ENCODE measurements around the gene PRKAR2B. TPM values are rescaled to one million over a fixed set of nuclear protein-coding genes. Genes with fewer than 3 reads are reported as not detected.

The PRKAR2B gene
- total RNA-seq, 2 donors from 2014 or later, result 3.9 to 5.3 TPM

GRCh38 chr7:107080099-107080505, 35.6 kb downstream of the PRKAR2B start:
- Histone ChIP-seq H3K36me3 (no peaks in the 10 kb centered on the region), H3K27me3 (replicated peaks; ENCODE audit: insufficient read depth) (no peaks in the 10 kb centered on the region), H3K9me3 (no peaks in the 10 kb centered on the region), H3K27ac (no peak overlapping the region), H3K4me1 (ENCODE audit: control insufficient read depth in 1 of 2, low read depth in 2 of 2) (no peaks in the 10 kb centered on the region), H3K4me3 (no peak overlapping the region)
- no peak for DNase-seq (ENCODE audit: low spot score)
- TF ChIP-seq CTCF (IDR thresholded peaks at IDR 0.05), result no peak
- ATAC-seq (ENCODE audit: insufficient number of reproducible peaks, low FRiP score, low read depth), result no peak

- DNase-seq (ENCODE audit: low spot score) (no peak), ATAC-seq (ENCODE audit: insufficient number of reproducible peaks, low FRiP score, low read depth) (no peak)
- H3K4me3 ChIP-seq, result no peak overlapping the region
- H3K27ac ChIP-seq, result no peak overlapping the region
- no peaks in the 10 kb centered on the region for H3K9me3 ChIP-seq
- no peak for TF ChIP-seq CTCF (IDR thresholded peaks at IDR 0.05)
- H3K27me3 ChIP-seq (replicated peaks; ENCODE audit: insufficient read depth), result no peaks in the 10 kb centered on the region
- H3K4me1 ChIP-seq (ENCODE audit: control insufficient read depth in 1 of 2, low read depth in 2 of 2), result no peaks in the 10 kb centered on the region
- no peaks in the 10 kb centered on the region for H3K36me3 ChIP-seq
These were observed 36.0 kb downstream of the PRKAR2B start for GRCh38 chr7:107080533-107080932.

- Histone ChIP-seq H3K9me3 (no peaks in the 10 kb centered on the region), H3K27ac (no peak overlapping the region), H3K4me3 (no peak overlapping the region), H3K36me3 (no peaks in the 10 kb centered on the region), H3K4me1 (ENCODE audit: control insufficient read depth in 1 of 2, low read depth in 2 of 2) (no peaks in the 10 kb centered on the region), H3K27me3 (replicated peaks; ENCODE audit: insufficient read depth) (no peaks in the 10 kb centered on the region)
- no peak for TF ChIP-seq CTCF (IDR thresholded peaks at IDR 0.05)
- DNase-seq (ENCODE audit: low spot score) (no peak), ATAC-seq (ENCODE audit: insufficient number of reproducible peaks, low FRiP score, low read depth) (no peak)
These were observed 40.7 kb downstream of the PRKAR2B start for GRCh38 chr7:107085180-107085579.

- Histone ChIP-seq H3K27ac (no peak overlapping the region), H3K4me3 (no peak overlapping the region), H3K27me3 (replicated peaks; ENCODE audit: insufficient read depth) (no peaks in the 10 kb centered on the region), H3K36me3 (no peaks in the 10 kb centered on the region), H3K4me1 (ENCODE audit: control insufficient read depth in 1 of 2, low read depth in 2 of 2) (no peaks in the 10 kb centered on the region), H3K9me3 (no peaks in the 10 kb centered on the region)
- no peak for DNase-seq (ENCODE audit: low spot score)
- TF ChIP-seq CTCF (IDR thresholded peaks at IDR 0.05), result no peak
- ATAC-seq (ENCODE audit: insufficient number of reproducible peaks, low FRiP score, low read depth), result no peak
These were observed 45.1 kb downstream of the PRKAR2B start for GRCh38 chr7:107089627-107090026.

GRCh38 chr7:107090457-107090856, 46.0 kb downstream of the PRKAR2B start:
- ATAC-seq (ENCODE audit: insufficient number of reproducible peaks, low FRiP score, low read depth), result no peak

More at GRCh38 chr7:107090457-107090856, 46.0 kb downstream of the PRKAR2B start:
- H3K27ac ChIP-seq, result no peak overlapping the region
- no peak overlapping the region for H3K4me3 ChIP-seq
- DNase-seq (ENCODE audit: low spot score), result no peak
- H3K9me3 ChIP-seq, result no peaks in the 10 kb centered on the region
- TF ChIP-seq CTCF (IDR thresholded peaks at IDR 0.05), result no peak
- H3K36me3 ChIP-seq, result no peaks in the 10 kb centered on the region
- no peaks in the 10 kb centered on the region for H3K4me1 ChIP-seq (ENCODE audit: control insufficient read depth in 1 of 2, low read depth in 2 of 2)
- H3K27me3 ChIP-seq (replicated peaks; ENCODE audit: insufficient read depth), result no peaks in the 10 kb centered on the region
